Eye (tissue), 1 donor: Measurements from ENCODE around the gene NHEJ1.

Source experiments
- DNase-seq: peaks from one replicate; pipeline ENCODE4 v3.0.0-alpha.2; 2015

The NHEJ1 gene

GRCh38 chr2:219165058-219165911, 4.7 kb upstream of the NHEJ1 start:
- DNase-seq = no peak

DNA sequence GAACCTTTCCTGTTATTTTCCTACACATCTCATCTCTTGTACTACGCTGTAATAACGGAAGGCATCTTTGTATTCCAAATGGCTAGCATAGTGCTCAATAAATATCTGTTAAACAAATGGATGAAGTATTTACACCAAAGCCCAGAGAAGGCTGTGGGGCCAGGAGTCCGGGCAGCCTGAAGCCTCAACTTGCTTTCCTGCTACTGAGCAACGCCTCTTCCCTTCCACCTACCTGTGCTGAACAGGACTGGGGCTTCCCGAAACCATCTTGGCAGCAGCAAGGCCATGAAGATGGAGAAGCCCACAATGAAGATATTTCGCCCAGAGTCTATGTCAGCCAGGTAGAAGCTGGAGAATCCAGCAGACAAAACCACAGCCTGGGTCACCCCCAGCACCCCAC, 2.5 kb upstream of the NHEJ1 start:
- no peak for DNase-seq

DNA sequence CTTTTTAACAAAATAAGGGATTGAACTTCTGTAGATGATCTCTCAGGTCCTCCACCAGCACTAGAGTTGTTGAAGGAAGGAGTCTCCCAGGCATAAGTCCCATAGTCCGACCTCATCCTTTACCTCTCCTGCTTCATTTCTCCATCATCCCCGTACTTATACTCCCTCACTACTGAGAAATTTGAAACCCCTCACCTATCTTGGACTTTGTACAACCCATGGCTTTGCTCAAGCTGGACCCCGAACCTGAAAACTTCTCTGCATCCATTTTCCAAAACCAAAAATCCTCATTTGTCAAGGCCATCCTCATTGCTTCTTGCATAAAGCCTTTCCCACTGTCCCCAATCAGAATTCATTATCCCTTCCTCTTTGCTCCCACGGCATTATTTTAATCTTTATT, 482 bp upstream of the NHEJ1 start:
- no peak for DNase-seq

GRCh38 chr2:219159771-219160185, 837 bp downstream of the NHEJ1 start:
- DNase-seq = no peak

GRCh38 chr2:219158586-219158985, 2.0 kb downstream of the NHEJ1 start:
- DNase-seq = no peak

DNA sequence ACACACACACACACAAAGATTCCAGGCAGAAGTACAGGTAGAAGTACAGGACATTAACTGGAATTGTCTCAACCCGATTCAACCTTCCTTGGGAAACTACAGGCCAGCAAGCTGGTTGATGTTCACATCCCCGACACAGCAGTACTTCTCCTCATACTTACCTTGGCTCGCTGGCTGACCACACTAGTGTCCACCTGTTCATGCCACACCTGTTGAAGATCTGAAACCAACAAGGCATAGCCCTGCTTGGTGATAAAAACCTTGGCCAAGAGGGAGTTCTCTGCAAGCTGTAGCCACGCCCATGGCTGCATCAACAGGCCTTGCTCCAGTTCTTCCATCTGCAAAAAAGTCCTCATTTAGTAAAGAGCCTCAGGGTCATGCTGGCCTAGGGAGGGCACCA, 2.6 kb downstream of the NHEJ1 start:
- DNase-seq = no peak

GRCh38 chr2:219157396-219157795, 3.2 kb downstream of the NHEJ1 start:
- DNase-seq = no peak

DNA sequence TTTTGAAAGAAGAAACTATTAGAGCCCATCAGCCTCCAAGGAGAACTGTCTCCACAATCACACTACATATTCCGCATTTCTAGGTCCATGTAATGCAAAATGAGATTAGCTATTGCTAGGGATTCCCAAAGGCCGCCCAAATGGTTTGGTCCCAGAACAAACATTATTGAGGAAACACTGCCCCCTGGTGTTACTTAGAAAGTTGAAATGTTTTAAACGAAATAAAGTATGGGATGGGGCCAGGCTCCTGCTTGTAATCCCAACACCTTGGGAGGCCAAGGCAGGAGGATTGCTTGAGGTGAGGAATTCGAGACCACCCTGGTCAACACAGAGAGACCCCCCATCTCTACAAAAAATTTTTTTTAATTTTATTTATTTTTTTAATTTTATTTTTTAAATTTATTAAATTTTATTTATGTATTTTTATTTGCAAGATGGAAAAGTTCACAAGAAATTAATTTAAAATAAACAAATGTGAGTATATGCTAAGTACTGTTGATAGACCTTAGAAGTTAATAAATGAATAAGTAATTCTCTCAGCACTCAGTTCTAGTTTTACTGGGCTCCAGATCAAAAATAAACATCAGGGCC, 5.5 kb downstream of the NHEJ1 start:
- DNase-seq = peak; percentile 94

- no peak for DNase-seq
Observed at GRCh38 chr2:219149667-219150066, 10.9 kb downstream of the NHEJ1 start.

- DNase-seq = no peak
Observed at GRCh38 chr2:219142329-219142728, 18.3 kb downstream of the NHEJ1 start.

GRCh38 chr2:219140722-219141121, 19.9 kb downstream of the NHEJ1 start:
- no peak for DNase-seq

GRCh38 chr2:219133976-219134375, 26.6 kb downstream of the NHEJ1 start:
- no peak for DNase-seq

DNA sequence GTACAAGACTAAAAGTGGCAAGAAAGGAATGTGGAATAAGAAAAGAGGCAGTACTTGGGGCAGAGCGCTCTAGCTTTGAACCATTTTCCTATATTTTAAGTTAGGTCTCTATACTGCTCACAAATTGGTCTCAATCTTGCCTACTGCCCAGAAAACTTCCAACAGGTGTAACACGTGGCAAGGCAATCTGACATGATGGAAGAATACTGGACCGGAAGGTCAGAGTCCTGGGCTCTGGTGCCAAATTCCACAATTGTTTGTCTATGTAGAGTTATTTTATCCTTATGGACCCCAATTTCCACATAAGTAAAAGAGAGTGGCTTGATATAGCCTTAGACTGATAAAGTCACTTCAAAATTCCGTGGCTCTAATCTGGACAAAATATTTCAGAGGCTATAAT, 28.9 kb downstream of the NHEJ1 start:
- DNase-seq = no peak

- DNase-seq = no peak
Observed at GRCh38 chr2:219131327-219131726, 29.3 kb downstream of the NHEJ1 start.

GRCh38 chr2:219129589-219129988, 31.0 kb downstream of the NHEJ1 start:
- no peak for DNase-seq

DNA sequence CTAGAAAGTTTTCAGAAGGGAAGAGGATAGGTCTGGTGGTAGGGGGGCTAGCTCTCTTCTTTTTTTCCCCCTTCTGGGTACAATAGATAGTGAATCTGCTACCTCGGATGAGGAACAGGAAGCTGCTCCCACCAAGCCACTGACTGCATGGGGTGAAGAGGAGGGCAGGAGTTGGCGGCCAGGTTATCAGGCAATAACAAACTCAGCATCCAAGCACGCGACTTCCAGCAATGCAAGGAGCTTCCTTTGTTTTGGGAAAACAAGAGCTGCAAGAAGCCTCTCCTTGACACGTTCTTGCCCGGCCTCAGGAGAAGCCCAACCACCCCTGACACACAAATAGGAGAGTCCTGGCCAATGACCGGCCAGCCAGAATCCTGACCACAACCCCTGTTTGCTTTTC, 32.2 kb downstream of the NHEJ1 start:
- DNase-seq = no peak

DNA sequence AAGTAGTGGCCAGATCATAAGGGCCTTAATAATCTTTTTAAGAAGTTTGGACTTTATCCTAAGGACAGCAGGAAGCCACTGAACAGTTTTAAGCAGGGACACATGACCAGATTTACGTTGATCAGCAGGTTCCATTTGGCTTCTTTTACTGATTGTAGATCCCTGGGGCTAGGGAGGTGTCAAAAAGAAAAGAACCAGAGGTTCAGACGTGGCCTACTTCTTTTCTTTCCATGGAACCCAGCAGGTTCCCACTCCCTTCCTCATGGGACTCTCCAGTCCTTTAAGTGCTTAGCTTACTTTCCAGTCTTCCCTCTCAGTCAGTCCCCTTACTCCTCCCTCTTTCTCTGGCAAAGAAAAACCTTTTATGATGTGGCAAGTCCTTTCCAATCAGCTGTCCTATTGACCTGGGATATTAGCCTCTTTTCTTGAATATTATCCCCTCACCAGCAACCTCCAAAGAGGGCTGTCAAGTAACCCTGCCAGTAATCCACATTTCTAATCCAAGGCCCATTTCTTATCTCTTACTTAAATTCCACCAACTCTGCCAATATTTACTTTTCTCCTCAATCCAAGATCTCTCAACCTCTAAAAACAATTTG, 33.5 kb downstream of the NHEJ1 start:
- DNase-seq = no peak

DNA sequence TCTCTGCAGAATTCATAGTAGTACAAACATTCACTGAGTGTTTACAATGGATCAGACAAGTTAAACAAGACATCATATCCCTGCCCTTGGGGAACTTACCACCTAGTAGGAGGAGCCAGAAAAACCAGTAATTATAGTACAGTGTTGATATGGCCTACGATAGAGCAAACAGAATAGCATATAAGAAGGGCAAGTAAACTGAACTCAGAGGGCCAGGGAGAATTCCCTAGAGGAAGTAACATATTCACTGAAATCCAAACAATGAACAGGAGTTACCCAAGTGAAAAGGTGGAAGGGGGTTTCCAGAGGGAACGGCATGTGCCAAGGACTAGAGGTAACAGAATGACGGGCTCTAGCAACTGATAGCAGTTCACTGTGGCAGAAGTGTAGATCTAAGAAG, 34.1 kb downstream of the NHEJ1 start:
- DNase-seq = no peak

- DNase-seq = no peak
Observed at GRCh38 chr2:219125886-219126270, 34.7 kb downstream of the NHEJ1 start.

GRCh38 chr2:219125225-219125885, 35.3 kb downstream of the NHEJ1 start:
- no peak for DNase-seq

DNA sequence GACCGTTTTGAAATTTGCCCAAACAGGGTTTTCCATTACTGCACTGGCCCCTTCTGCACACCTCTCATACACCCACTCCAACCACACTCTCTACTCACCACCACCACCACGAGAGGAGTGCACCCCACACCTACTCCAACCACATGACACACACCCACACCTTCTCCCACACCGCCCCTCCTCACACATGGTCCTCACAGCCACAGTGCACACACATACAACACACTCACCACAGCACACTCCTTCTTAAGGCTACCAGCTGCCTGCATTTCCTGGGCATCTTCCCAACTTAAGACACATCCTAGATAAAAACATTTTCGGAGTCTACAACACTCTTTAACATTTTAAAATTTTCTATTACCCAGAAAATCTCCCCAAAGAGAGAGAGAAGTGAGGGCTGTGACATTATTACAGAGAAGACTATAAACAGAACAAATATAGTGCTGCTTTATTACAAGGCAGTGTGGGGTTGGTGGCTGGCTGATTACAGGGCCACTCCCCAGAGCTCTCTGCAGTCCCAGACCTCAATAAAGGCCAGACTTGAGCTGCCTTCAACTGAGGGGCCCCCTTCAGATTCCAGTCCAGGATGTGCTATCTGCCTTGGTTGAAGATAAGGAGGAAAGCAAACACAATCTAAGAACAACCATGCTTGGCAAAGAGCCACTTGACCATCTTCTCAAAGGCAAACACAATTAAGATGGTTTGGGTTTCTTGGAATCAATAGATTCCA, 36.1 kb downstream of the NHEJ1 start:
- DNase-seq = no peak

GRCh38 chr2:219123356-219124135, 37.1 kb downstream of the NHEJ1 start:
- DNase-seq = no peak
